Stimulated activated CD8-positive, alpha-beta memory T cell treated with anti-CD3 and anti-CD28 coated beads, Interleukin-12 subunit alpha, Interleukin-12 subunit beta, amount 100 ng/mL, for 24 hours (primary cell): ENCODE data around the gene PDE7B.

ENCODE experiments used
- DNase-seq: peaks from one replicate; pipeline ENCODE4 v3.0.0-alpha.2; 2020; ENCODE audit errors: extremely low read depth

The PDE7B gene

GRCh38 chr6:136236466-136237293 lies 385.2 kb downstream of the PDE7B start:
- DNase-seq: no peak

GRCh38 chr6:136244061-136244616 lies 392.6 kb downstream of the PDE7B start:
- DNase-seq: no peak
